Measurements from ENCODE around the gene PTPN1.

Gene PTPN1

GRCh38 chr20:50571466-50571865 is 61.3 kb downstream of the PTPN1 start:
- DNase-seq, result no peak
- intact Hi-C loops (cut with DNase I), result no loop called here

- intact Hi-C loops (cut with DNase I), result no loop called here
- peak in 1 of 10 donors; percentile 49 for DNase-seq
These were observed 63.0 kb downstream of the PTPN1 start for GRCh38 chr20:50572938-50573777.

GRCh38 chr20:50574108-50574507 is 63.9 kb downstream of the PTPN1 start:
- intact Hi-C loops (cut with DNase I), result no loop called here
- no peak for DNase-seq

- no peak for DNase-seq
- intact Hi-C loops (cut with DNase I), result no loop called here
These were observed 64.4 kb downstream of the PTPN1 start for GRCh38 chr20:50574586-50574985.

GRCh38 chr20:50575865-50576720 is 65.9 kb downstream of the PTPN1 start:
- DNase-seq, result peak in 8 of 10 donors; percentile 58 to 94 (median 72)

GRCh38 chr20:50577175-50578018 is 67.2 kb downstream of the PTPN1 start:
- intact Hi-C loops (cut with DNase I), result loop anchor here (2.0 to 5.0 kb wide), 3 partner anchors 65 to 391 kb away; partner anchors contain the start of gene PTPN1
- DNase-seq, result peak in 1 of 10 donors; percentile 89

More at GRCh38 chr20:50575865-50576720, 65.9 kb downstream of the PTPN1 start:
- intact Hi-C loops (cut with DNase I), result loop anchor here (5.0 kb wide), 2 partner anchors 64 to 109 kb away; partner anchors contain the start of gene PTPN1

GRCh38 chr20:50578061-50578777 is 68.0 kb downstream of the PTPN1 start:
- DNase-seq, result no peak
- intact Hi-C loops (cut with DNase I), result loop anchor here (2.0 to 5.0 kb wide), 3 partner anchors 66 to 391 kb away; partner anchors contain the start of gene PTPN1

GRCh38 chr20:50578778-50579165 is 68.6 kb downstream of the PTPN1 start:
- intact Hi-C loops (cut with DNase I), result loop anchor here (2.0 to 5.0 kb wide), 3 partner anchors 66 to 392 kb away; partner anchors contain the start of gene PTPN1
- DNase-seq, result no peak

GRCh38 chr20:50579511-50579910 is 69.3 kb downstream of the PTPN1 start:
- intact Hi-C loops (cut with DNase I), result loop anchor here (2.0 to 5.0 kb wide), 3 partner anchors 67 to 393 kb away; partner anchors contain the start of gene PTPN1
- no peak for DNase-seq

- intact Hi-C loops (cut with DNase I), result loop anchor here (10.0 kb wide), 1 partner anchor 165 kb away; no protein-coding TSS in a partner anchor
- peak in 8 of 10 donors; percentile 64 to 94 (median 74) for DNase-seq
These were observed 70.0 kb downstream of the PTPN1 start for GRCh38 chr20:50580016-50580747.

- DNase-seq, result peak in 1 of 10 donors; percentile 35
- intact Hi-C loops (cut with DNase I), result loop anchor here (10.0 kb wide), 1 partner anchor 164 kb away; no protein-coding TSS in a partner anchor
These were observed 70.8 kb downstream of the PTPN1 start for GRCh38 chr20:50580842-50581544.

- intact Hi-C loops (cut with DNase I), result loop anchor here (10.0 kb wide), 1 partner anchor 163 kb away; no protein-coding TSS in a partner anchor
- DNase-seq, result no peak
These were observed 71.9 kb downstream of the PTPN1 start for GRCh38 chr20:50582092-50582491.

GRCh38 chr20:50582591-50583234 is 72.5 kb downstream of the PTPN1 start:
- intact Hi-C loops (cut with DNase I), result loop anchor here (10.0 kb wide), 1 partner anchor 162 kb away; no protein-coding TSS in a partner anchor
- peak in 1 of 10 donors; percentile 64 for DNase-seq

- intact Hi-C loops (cut with DNase I), result loop anchor here (10.0 kb wide), 1 partner anchor 161 kb away; no protein-coding TSS in a partner anchor
- DNase-seq, result peak in 1 of 10 donors; percentile 45
These were observed 73.4 kb downstream of the PTPN1 start for GRCh38 chr20:50583442-50584150.

GRCh38 chr20:50584687-50585086 is 74.5 kb downstream of the PTPN1 start:
- DNase-seq, result no peak
- intact Hi-C loops (cut with DNase I), result loop anchor here (10.0 kb wide), 1 partner anchor 160 kb away; no protein-coding TSS in a partner anchor

- intact Hi-C loops (cut with DNase I), result loop anchor here (10.0 kb wide), 1 partner anchor 160 kb away; no protein-coding TSS in a partner anchor
- peak in 1 of 10 donors; percentile 79 for DNase-seq
These were observed 75.0 kb downstream of the PTPN1 start for GRCh38 chr20:50585214-50585613.

Measured in posterior cingulate gyrus (tissue), 11 donors.